Small intestine (tissue), 7 donors: ENCODE results near the gene BMF. TPM values are rescaled to one million over a fixed set of nuclear protein-coding genes. Genes with fewer than 3 reads are reported as not detected.

Source experiments
- DNase-seq, 2 donors: peaks; one replicate each; pipeline versions ENCODE4 v3.0.0 to v3.0.0-alpha.2; 2013
- FAIRE-seq: peaks from 2 replicates; lab custom pipeline; 2012; peaks lifted over from hg19 to GRCh38; lab: Jason Lieb, UNC
- H3K27ac ChIP-seq, 3 donors: one replicate each; pipeline ENCODE4 v1.5.1; 2013; ENCODE audit warnings: low read length in 2 of 3, mild to moderate bottlenecking in 2 of 3, control low read depth in 1 of 3, inconsistent platforms in 1 of 3, low read depth in 1 of 3, moderate library complexity in 1 of 3
- H3K27me3 ChIP-seq, 3 donors: one replicate each; pipeline ENCODE4 v1.6.1; 2013; ENCODE audit warnings: low read length in 3 of 3, inconsistent platforms in 1 of 3; ENCODE audit not compliant: control insufficient read depth in 3 of 3, insufficient read depth in 3 of 3
- H3K36me3 ChIP-seq, 3 donors: one replicate each; pipeline ENCODE4 v1.6.1; 2013; ENCODE audit warnings: low read length in 3 of 3, inconsistent platforms in 1 of 3, low read depth in 1 of 3, mild to moderate bottlenecking in 1 of 3, moderate library complexity in 1 of 3; ENCODE audit not compliant: control insufficient read depth in 3 of 3, insufficient read depth in 2 of 3
- H3K4me1 ChIP-seq, 3 donors: one replicate each; pipeline ENCODE4 v1.6.1; 2013; ENCODE audit warnings: low read length in 2 of 3, inconsistent platforms in 1 of 3, low read depth in 1 of 3, mild to moderate bottlenecking in 1 of 3, moderate library complexity in 1 of 3; ENCODE audit not compliant: control insufficient read depth in 3 of 3, insufficient read depth in 2 of 3
- H3K4me3 ChIP-seq, 3 donors: one replicate each; pipeline ENCODE4 v1.5.1; 2013; ENCODE audit warnings: low read length in 3 of 3, control low read depth in 1 of 3, inconsistent platforms in 1 of 3, low read depth in 1 of 3, mild to moderate bottlenecking in 1 of 3, moderate library complexity in 1 of 3
- H3K9me3 ChIP-seq, 2 donors: one replicate each; pipeline ENCODE4 v1.6.1; 2013; ENCODE audit warnings: low read depth in 1 of 2, low read length in 1 of 2; ENCODE audit not compliant: control insufficient read depth in 2 of 2, insufficient read depth in 1 of 2
- WGBS, 3 donors: extraction: QIAGEN DNeasy Blood & Tissue Kit; methylation state at CpG; one replicate each; pipeline ENCODE4 v1.1.7; 2013; 5-methylcytosine and 5-hydroxymethylcytosine counted together
- polyA plus RNA-seq, 4 donors: library from polyadenylated mRNA; stranded (reverse) in 3 of 4; unstranded in 1 of 4; fragments of 200-250 nt in 3 of 4; fragments of 120-200 nt in 1 of 4; gene quantifications; one replicate each; pipeline versions ENCODE4 v1.2.1 to v1.2.3, GENCODE V29; 2013
- donor health status: healthy with polysubstance abuse.
- donor health status: control.
- donor health status: control.
- donor health status: Bipolar disorder and iron deficiency.
- donor health status: healthy.

BMF gene
- polyA plus RNA-seq, 4 donors = 4.4 to 19.2 (median 14.0) TPM

DNA sequence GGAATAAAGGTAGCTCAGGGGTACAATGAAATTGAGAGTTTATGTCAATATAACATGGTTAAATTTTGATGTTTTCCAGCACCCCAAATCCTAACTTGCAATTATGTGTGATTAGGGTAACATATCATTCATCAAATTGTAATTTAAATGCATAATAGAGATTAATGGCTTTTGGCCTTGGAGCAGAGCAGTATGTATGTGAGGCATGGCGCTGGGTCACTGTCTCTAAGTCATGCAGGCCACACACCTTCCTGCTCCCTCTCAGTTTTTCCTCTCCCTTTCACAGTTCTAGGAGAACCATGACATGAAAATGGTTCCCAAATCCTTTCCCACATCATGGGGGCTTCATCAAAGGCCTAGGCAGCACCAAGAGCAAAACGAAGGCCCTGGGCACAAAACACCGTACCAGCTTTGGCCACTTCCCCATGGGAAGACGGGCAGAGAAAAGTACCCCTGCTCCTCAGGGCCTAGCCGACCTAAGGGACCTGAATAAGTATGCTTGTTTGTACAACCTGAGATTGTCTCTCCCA, 65.8 kb downstream of the BMF start:
- H3K27ac ChIP-seq = no peak overlapping the region
- no peak overlapping the region for H3K4me3 ChIP-seq
- no peaks in the 10 kb centered on the region for H3K9me3 ChIP-seq
- DNase-seq (no peak), FAIRE-seq (no peak)
- peaks cover 2 to 39% (median 17%) of the 10 kb centered on the region in 3 donors for H3K4me1 ChIP-seq
- no peaks in the 10 kb centered on the region for H3K27me3 ChIP-seq
- H3K36me3 ChIP-seq = peaks cover 0 to 12% (median 0%) of the 10 kb centered on the region in 3 donors
- 90 to 92% (median 92%) methylated on average over 5 of the region's 5 CpGs for WGBS, 3 donors

DNA sequence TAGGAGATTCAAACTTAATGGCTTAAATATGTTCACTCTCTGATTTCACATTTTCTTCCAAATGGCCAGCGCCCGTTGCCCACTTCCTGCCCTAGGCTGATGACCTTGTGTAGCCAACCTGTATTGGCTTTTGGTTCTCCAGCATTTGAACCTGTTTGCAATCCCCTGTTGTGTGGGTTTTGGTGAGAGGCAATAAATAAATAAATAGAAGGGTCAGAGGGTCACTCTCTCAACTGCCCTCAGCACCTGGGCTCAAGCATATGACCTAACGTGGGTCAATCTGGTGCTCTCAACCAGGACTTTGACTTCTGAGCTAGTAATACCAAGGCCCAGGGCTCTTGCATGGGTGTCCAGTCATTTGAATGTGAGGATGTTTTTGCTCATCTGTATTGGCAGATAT, 67.9 kb downstream of the BMF start:
- no peak overlapping the region for H3K4me3 ChIP-seq
- H3K9me3 ChIP-seq = no peaks in the 10 kb centered on the region
- H3K27ac ChIP-seq = no peak overlapping the region
- H3K36me3 ChIP-seq = peaks cover 3 to 5% (median 4%) of the 10 kb centered on the region in 3 donors
- FAIRE-seq = no peak
- H3K4me1 ChIP-seq = peaks cover 3 to 23% (median 3%) of the 10 kb centered on the region in 3 donors
- 81 to 87% (median 83%) methylated on average over 3 of the region's 3 CpGs for WGBS, 3 donors
- H3K27me3 ChIP-seq = no peaks in the 10 kb centered on the region
- no peak for DNase-seq

DNA sequence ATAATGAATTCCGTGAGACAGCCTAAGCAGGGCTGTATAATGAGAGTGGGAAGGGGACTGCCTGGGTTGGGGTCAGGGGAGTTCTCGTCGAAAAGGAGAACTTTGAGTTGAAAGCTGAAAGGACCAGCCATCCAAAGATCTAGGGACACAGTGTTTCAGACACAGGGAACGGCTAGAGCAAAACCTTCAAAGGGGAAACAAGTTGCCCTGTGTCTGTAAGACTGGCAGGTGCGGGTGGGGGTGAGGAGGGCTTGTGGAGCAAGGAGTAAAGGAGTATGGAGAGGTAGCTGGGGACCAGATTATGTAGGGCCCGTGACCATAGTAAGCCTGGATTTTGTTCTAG, 68.4 kb downstream of the BMF start:
- Histone ChIP-seq H3K36me3 (peaks cover 4 to 6% (median 5%) of the 10 kb centered on the region in 3 donors), H3K9me3 (no peaks in the 10 kb centered on the region), H3K27me3 (no peaks in the 10 kb centered on the region), H3K4me3 (no peak overlapping the region), H3K4me1 (peaks cover 3 to 18% (median 3%) of the 10 kb centered on the region in 3 donors), H3K27ac (peak overlapping the region in 1 of 3 donors; percentile 25)
- 60 to 73% (median 61%) methylated on average over 6 of the region's 6 CpGs for WGBS, 3 donors
- FAIRE-seq (no peak), DNase-seq (no peak)

DNA sequence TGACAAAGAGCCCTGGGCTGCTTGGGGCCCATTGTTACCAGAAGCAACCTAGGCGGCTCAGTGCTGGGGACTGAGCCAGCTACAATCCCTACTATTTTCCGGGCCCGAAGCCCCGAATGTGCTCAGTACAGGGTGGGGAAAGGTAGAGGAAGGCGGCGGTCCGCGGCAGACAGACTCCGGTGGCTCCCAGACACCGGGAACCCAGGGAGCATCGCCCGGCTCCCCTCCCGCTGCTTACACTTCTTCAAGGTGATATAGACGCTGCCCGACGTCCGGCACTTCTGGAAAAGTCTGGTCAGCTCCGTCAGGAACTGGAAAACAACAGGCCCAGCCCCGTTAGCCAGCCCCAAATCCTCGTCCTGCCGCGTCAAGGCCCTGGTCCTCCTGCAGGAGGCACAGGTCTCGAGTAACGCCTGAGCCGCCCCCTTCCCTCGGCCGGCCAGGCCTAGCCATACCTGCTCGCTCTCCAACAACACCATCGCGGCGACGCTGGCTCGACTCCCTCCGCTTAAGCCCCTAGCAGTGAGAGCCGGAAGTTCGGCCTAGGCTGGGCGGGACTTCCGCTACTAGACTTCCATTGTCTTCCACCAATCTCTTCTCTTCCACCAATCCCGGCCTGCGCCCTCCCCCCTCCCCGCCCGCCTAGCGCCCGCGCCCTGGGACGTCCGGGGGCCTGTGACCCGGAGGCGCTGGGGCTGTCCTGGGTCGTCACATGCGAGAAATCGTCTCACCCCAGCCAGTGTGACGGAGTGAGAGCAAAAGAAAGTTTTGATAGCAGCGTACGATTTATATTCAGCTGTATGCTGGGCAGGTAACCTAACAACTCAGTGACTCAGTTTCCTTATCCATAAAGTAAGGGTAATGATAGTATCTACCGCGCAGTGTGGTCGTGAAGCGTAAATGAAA, 69.8 kb downstream of the BMF start, which contains the start of gene SRP14:
Gene SRP14 (minus strand): TSS at position 544 of the 906 bp plus-strand sequence. CDS start 65 bp downstream, at position 479.
- Histone ChIP-seq H3K4me3 (peak within 1 kb of the TSS; percentile 82 to 83 (median 83)), H3K4me1 (peaks cover 3 to 12% (median 3%) of the 10 kb centered on the region in 3 donors), H3K36me3 (peaks cover 7 to 14% (median 13%) of the 10 kb centered on the region in 3 donors), H3K9me3 (no peaks in the 10 kb centered on the region), H3K27ac (peak within 1 kb of the TSS; percentile 76 to 97 (median 93)), H3K27me3 (no peaks in the 10 kb centered on the region)
- peak; percentile 91 to 97 for DNase-seq
- FAIRE-seq = no peak
- WGBS, 3 donors = 1% methylated on average over 58 to 59 of the region's 59 CpGs

DNA sequence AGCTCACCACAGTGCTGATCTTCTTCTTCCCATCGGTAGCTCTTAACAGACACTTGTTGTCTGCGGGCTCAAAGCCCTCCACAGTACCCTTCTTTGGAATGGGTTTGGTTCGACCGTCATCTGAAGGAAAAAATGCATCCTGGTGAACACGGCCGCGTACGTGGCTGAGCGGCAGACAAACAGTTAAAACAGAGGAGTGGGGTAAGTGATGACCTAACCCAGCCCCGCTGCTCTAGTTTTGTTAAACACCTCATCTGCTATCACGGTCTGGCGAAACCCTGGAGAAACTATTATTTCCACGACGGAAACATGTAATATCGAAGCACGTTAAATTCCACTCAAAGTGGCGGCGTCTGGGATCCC, 70.4 kb downstream of the BMF start:
- Histone ChIP-seq H3K4me3 (peak overlapping the region; percentile 82 to 83 (median 83)), H3K9me3 (no peaks in the 10 kb centered on the region), H3K36me3 (peaks cover 7 to 14% (median 13%) of the 10 kb centered on the region in 3 donors), H3K27me3 (no peaks in the 10 kb centered on the region), H3K27ac (peak overlapping the region; percentile 76 to 97 (median 93)), H3K4me1 (peaks cover 3 to 12% (median 3%) of the 10 kb centered on the region in 3 donors)
- DNase-seq (no peak), FAIRE-seq (no peak)
- 0 to 1% (median 1%) methylated on average over 18 of the region's 18 CpGs for WGBS, 3 donors

Other genes starting within 250 kb of the BMF start
- gene GPR176, start 188.6 kb downstream of the BMF start, polyA plus RNA-seq = 1 to 10 TPM in 1 of 4 donors, under 1 TPM in 2, not detected in 1; 0.54 to 3.3 (median 0.87) TPM
- 10 to 100 TPM; 12.4 to 26.4 (median 16.5) TPM for gene EIF2AK4, start 174.8 kb downstream of the BMF start, polyA plus RNA-seq
- 100 to 1,000 TPM; 261 to 329 (median 300) TPM for gene SRP14, start 69.7 kb downstream of the BMF start, polyA plus RNA-seq
- 10 to 100 TPM in 1 of 4 donors, 1 to 10 TPM in 3; 1.1 to 15.6 (median 5.5) TPM for gene BUB1B, start 52.2 kb upstream of the BMF start, polyA plus RNA-seq
- gene PAK6, start 130.2 kb upstream of the BMF start, polyA plus RNA-seq = 10 to 100 TPM in 1 of 4 donors, 1 to 10 TPM in 1, under 1 TPM in 2; 0.67 to 16.4 (median 2.9) TPM
- under 1 TPM in 2 of 4 donors, not detected in 2; 0.04 to 0.16 TPM for gene ANKRD63, start 174.2 kb upstream of the BMF start, polyA plus RNA-seq
- 10 to 100 TPM in 1 of 4 donors, 1 to 10 TPM in 3; 5.6 to 11.4 (median 7.8) TPM for gene PLCB2, start 199.1 kb upstream of the BMF start, polyA plus RNA-seq
- 10 to 100 TPM in 1 of 4 donors, 1 to 10 TPM in 3; 4.7 to 10.6 (median 6.5) TPM for gene INAFM2, start 214.8 kb upstream of the BMF start, polyA plus RNA-seq
- 1 to 10 TPM; 2.2 to 7.4 (median 4.6) TPM for gene CCDC9B, start 232.1 kb upstream of the BMF start, polyA plus RNA-seq
- gene PHGR1, start 242.2 kb upstream of the BMF start, polyA plus RNA-seq = over 10,000 TPM in 2 of 4 donors, 1,000 to 10,000 TPM in 2; 1,899 to 32,483 (median 16,493) TPM
- gene DISP2, start 249.3 kb upstream of the BMF start, polyA plus RNA-seq = 10 to 100 TPM in 1 of 4 donors, 1 to 10 TPM in 3; 2.2 to 12.2 (median 5.1) TPM